HG03097 (cell line): ENCODE measurements around the gene TRMT44.

Experiments used
- ATAC-seq: cut with Tn5 transposase; IDR thresholded peaks from one replicate; pipeline ENCODE4 v1.9.1; 2021; ENCODE audit not compliant: unreplicated experiment, low FRiP score

TRMT44 gene

GRCh38 chr4:8434251-8435073 lies 6.1 kb upstream of the TRMT44 start:
- ATAC-seq = no peak

GRCh38 chr4:8435656-8436121 lies 4.9 kb upstream of the TRMT44 start:
- peak; percentile 46 for ATAC-seq

GRCh38 chr4:8437281-8437680 lies 3.3 kb upstream of the TRMT44 start:
- no peak for ATAC-seq

DNA sequence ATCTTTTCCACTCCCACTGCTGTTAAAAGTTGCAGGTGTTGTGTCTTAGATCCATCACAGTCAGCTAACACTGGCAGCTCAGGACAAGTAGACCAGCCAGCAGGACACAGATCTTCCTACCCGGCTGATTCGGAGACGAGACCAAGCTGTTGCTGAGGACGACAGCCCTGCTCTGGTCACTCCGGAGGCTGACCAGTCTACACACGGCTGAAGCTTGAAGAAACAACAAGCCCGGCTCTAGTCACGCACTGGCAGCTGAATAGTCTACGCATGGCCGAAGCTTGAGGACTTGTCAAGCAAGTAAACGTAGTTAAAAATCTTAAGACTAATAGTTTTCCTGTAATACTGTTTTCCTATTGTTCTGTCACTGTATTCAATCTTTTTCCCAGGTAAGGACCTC lies 1.8 kb upstream of the TRMT44 start:
- ATAC-seq = no peak

DNA sequence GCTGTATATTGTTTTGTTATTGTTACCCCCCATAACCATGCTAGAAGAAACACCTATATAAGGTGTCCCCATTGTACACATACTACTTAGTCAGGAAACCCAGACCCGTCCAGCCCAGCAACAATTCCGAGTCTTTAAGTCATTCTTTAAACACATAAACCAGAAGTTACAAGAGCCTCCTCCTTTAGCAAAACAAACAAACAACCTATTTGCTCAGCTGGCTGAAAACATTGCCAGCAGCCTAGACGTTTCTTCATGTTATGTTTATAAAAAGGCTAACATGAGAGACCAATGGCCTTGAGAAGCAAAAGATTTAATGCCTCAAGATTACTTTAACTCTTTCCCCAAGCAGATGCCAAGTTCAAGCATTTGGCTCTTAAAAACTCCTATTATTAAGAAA lies 1.4 kb upstream of the TRMT44 start:
- no peak for ATAC-seq

- peak; percentile 15 for ATAC-seq
Measured at GRCh38 chr4:8439914-8440491, 574 bp upstream of the TRMT44 start.

DNA sequence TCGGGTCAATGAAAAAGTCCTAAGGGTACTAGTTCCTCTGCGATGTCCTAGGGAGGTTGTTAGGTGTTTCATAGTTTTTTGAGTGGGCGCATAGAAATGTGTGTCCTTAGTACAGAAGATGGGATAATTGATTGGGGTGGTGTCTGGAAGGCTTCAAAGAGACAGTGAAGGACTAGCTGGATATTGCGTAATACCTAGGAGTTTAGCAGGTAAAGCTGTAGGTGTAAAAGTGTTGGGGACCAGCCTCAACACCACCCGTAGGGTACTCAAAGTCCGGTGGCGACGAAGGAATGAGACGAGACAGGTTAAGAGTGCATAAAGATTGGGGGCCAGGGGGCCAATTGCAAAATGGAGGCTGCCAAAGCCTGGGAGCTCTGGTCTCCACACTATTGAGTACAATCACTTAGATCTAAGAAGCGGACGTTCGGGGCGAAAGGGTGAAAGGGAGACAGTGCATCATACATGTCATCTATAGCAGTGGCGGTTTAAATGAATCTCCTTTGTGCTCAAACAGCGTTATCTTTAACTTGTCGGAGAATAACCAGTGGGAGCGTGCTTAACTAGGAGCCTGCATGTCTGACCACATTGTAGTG lies 1.0 kb downstream of the TRMT44 start:
- no peak for ATAC-seq

DNA sequence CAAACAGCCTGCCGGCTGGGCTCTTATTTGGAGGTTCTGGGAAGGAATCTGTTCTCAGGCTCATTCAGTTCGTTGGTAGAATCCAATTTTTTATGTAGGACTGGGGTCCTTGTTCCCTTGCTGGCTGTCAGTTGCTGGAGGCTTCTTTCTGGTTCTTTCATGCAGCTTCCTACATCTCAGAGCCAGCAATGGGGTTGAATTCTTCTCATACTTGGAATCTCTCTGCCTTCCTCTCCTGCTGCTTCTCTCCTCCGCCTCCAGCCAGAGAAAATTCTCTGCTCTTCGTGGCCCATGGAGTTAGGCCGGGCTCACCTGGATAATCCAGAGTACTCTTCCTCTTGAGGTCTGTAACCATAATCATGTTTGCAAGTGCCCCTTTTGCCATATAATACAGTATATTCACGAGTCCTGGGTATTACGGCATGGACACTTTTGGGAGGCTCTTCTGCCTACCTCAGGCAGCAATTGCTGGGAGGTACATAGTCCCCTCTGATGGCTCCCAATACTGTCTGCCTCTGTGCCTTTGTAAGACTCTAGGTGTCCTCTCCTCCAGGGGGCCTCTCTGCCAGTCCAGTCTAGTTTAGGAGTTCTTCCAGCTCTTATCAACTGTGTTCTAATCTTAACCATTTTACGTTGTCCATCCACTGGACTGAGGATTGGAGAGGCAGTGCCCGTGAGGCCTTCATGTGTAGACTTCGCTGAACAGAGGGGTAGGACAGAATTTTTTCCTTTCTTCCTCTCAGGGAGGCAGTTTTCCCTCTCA lies 2.2 kb downstream of the TRMT44 start:
- no peak for ATAC-seq

- ATAC-seq = no peak
Measured at GRCh38 chr4:8443801-8444200, 3.2 kb downstream of the TRMT44 start.

GRCh38 chr4:8446122-8446521 lies 5.5 kb downstream of the TRMT44 start:
- no peak for ATAC-seq

GRCh38 chr4:8451440-8452182 lies 11.0 kb downstream of the TRMT44 start:
- no peak for ATAC-seq

DNA sequence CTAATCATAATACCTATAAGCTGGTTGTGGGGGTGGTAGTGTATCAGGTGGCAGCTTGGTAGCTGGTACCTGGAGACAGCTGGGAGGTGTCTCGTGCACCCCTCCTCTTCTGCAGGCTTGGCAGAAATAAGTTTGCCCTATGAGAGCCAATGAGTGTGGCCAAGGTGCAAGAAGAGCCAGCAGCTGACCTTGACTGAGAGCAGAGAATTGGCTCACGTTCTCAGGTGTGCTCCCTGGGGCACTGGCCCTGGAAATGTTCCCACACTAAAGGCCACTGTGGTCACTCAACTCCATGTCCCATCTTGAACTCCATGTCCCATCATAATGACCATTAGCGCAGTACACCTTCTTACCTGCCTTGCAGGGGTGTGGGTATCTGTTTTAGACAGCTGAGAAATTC lies 13.4 kb downstream of the TRMT44 start:
- ATAC-seq = no peak

GRCh38 chr4:8457646-8458252 lies 17.2 kb downstream of the TRMT44 start:
- ATAC-seq = no peak

- no peak for ATAC-seq
Measured at GRCh38 chr4:8459867-8460445, 19.4 kb downstream of the TRMT44 start.

- ATAC-seq = no peak
Measured at GRCh38 chr4:8461086-8461485, 20.5 kb downstream of the TRMT44 start.

- no peak for ATAC-seq
Measured at GRCh38 chr4:8461616-8462015, 21.0 kb downstream of the TRMT44 start.

GRCh38 chr4:8463811-8464210 lies 23.2 kb downstream of the TRMT44 start:
- ATAC-seq = no peak

GRCh38 chr4:8464381-8464780 lies 23.8 kb downstream of the TRMT44 start:
- no peak for ATAC-seq
